ENCODE data around the gene ASGR1.

DNA sequence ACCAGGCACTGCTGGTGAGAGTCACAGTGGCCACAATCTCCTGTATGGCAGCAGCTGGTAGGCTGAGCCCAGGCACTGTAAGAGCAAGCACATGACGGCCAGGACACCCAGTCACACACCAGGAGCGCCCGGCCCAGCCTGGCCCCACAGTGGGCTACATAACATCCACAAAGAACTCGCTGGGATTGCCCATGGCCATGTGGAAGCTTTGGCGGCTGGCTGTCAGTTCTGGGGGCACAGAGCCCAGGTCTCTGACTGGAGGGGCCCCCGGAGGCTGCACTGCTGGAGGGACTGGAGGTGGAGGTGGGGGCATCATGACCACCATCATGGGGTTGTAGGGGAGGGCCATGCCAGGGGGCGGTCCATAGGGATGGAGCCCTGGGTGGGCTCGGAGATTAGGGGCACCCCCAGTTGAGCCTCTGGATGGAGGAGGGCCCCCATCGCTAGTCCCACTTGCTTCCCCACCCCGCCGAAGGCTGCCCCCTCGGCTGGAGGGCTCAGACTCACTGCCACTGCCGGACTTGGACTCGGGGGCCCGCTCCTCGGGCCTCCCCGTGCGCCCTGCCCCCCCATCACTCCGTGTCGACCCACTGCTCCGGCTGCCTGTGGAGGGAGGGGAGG is 46.7 kb upstream of the ASGR1 start:
- TF ChIP-seq, protein P1, sequence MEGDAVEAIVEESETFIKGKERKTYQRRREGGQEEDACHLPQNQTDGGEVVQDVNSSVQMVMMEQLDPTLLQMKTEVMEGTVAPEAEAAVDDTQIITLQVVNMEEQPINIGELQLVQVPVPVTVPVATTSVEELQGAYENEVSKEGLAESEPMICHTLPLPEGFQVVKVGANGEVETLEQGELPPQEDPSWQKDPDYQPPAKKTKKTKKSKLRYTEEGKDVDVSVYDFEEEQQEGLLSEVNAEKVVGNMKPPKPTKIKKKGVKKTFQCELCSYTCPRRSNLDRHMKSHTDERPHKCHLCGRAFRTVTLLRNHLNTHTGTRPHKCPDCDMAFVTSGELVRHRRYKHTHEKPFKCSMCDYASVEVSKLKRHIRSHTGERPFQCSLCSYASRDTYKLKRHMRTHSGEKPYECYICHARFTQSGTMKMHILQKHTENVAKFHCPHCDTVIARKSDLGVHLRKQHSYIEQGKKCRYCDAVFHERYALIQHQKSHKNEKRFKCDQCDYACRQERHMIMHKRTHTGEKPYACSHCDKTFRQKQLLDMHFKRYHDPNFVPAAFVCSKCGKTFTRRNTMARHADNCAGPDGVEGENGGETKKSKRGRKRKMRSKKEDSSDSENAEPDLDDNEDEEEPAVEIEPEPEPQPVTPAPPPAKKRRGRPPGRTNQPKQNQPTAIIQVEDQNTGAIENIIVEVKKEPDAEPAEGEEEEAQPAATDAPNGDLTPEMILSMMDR (IDR thresholded peaks at IDR 0.05), result no peak
- TF ChIP-seq EP300 (IDR thresholded peaks at IDR 0.05) (no peak), POLR2AphosphoS5 (IDR thresholded peaks at IDR 0.05) (no peak), POLR2A (IDR thresholded peaks at IDR 0.05) (no peak)
